Activated CD8-positive, alpha-beta T cell treated with anti-CD3 and anti-CD28 coated beads for 36 hours (primary cell): ENCODE results near the gene SRPX. TPM values are rescaled to one million over a fixed set of nuclear protein-coding genes. Genes with fewer than 3 reads are reported as not detected.
A peak's percentile ranks its signal among the peaks of the same experiment; 100 is the strongest.

Experiments
- ATAC-seq: fragments of 200-7000 bp; cut with Tn5 transposase; one replicate; pipeline ENCODE4 v1.10.0; 2021; ENCODE audit warnings: mild to moderate bottlenecking, moderate library complexity
- CTCF ChIA-PET: fragments of 350-600 bp; sonication (Branson Sonifier 250); formaldehyde crosslinking; loops from one replicate; lab custom pipeline; 2021; ENCODE audit warnings: antibody characterized with exemption; lab: Charles Lee
- POLR2A ChIA-PET: fragments of 350-600 bp; sonication (Branson Sonifier 250); formaldehyde crosslinking; loops from one replicate; lab custom pipeline; 2021; ENCODE audit warnings: antibody characterized with exemption; lab: Charles Lee
- DNase-seq: peaks from one replicate; pipeline ENCODE4 v3.0.0-alpha.2; 2020
- H3K27ac Mint-ChIP-seq: one replicate; pipeline ENCODE4 v1.8.0; 2021; ENCODE audit warnings: mild to moderate bottlenecking, mixed read lengths
- H3K27me3 Mint-ChIP-seq: one replicate; pipeline ENCODE4 v1.8.0; 2021; ENCODE audit warnings: mixed read lengths
- H3K36me3 Mint-ChIP-seq: one replicate; pipeline ENCODE4 v1.8.0; 2021; ENCODE audit warnings: low read depth, mixed read lengths
- H3K4me1 Mint-ChIP-seq: one replicate; pipeline ENCODE4 v1.8.0; 2021; ENCODE audit warnings: low read depth, mixed read lengths
- H3K4me3 Mint-ChIP-seq: one replicate; pipeline ENCODE4 v1.8.0; 2021; ENCODE audit warnings: mild to moderate bottlenecking, moderate library complexity, mixed read lengths
- H3K9me3 Mint-ChIP-seq: one replicate; pipeline ENCODE4 v1.8.0; 2021; ENCODE audit warnings: mixed read lengths
- CTCF ChIP-seq: fragments of 200-600 bp; IDR thresholded peaks from one replicate; pipeline ENCODE4 v1.8.0; 2022; ENCODE audit warnings: antibody characterized with exemption, mild to moderate bottlenecking
- intact Hi-C: fragments of 100-400 bp; cut with micrococcal nuclease; formaldehyde crosslinking; loops from one replicate; pipeline ENCODE4 v1.10.0; 2022
- total RNA-seq, 2 experiments: library from RNA; stranded (reverse); gene quantifications; one replicate each; pipeline ENCODE4 v1.2.3, GENCODE V29; 2021

The SRPX gene
- total RNA-seq, 2 experiments from 2014 or later, result not detected

- intact Hi-C loops, result no loop called here
- ATAC-seq, result no peak
- Mint-ChIP-seq H3K4me3 (no peak overlapping the region), H3K27me3 (peaks cover 7% of the 10 kb centered on the region), H3K27ac (no peak overlapping the region), H3K9me3 (no peaks in the 10 kb centered on the region), H3K4me1 (no peaks in the 10 kb centered on the region), H3K36me3 (no peaks in the 10 kb centered on the region)
- DNase-seq, result no peak
- no peak for TF ChIP-seq CTCF
- ChIA-PET POLR2A (no interaction called here), CTCF (no interaction called here)
Observed at GRCh38 chrX:38189431-38190250, 31.0 kb downstream of the SRPX start.

GRCh38 chrX:38183596-38183995 lies 37.1 kb downstream of the SRPX start:
- Mint-ChIP-seq H3K27me3 (peaks cover 1% of the 10 kb centered on the region), H3K27ac (no peak overlapping the region), H3K4me3 (no peak overlapping the region), H3K36me3 (no peaks in the 10 kb centered on the region), H3K9me3 (no peaks in the 10 kb centered on the region), H3K4me1 (no peaks in the 10 kb centered on the region)
- no peak for TF ChIP-seq CTCF
- intact Hi-C loops, result no loop called here
- ChIA-PET CTCF (interaction anchor here (1.8 kb wide), 1 partner anchor 17 kb away, joined by 4 read pairs; no protein-coding TSS in a partner anchor), POLR2A (no interaction called here)
- ATAC-seq, result no peak
- no peak for DNase-seq

- CTCF ChIA-PET, result interaction anchor here (1.9 kb wide), 1 partner anchor 15 kb away, joined by 6 read pairs; no protein-coding TSS in a partner anchor
- POLR2A ChIA-PET, result no interaction called here
- DNase-seq (no peak), ATAC-seq (no peak)
- intact Hi-C loops, result no loop called here
- no peak overlapping the region for H3K4me3 Mint-ChIP-seq
- no peak for TF ChIP-seq CTCF
- H3K4me1 Mint-ChIP-seq, result no peaks in the 10 kb centered on the region
- H3K27ac Mint-ChIP-seq, result no peak overlapping the region
- no peaks in the 10 kb centered on the region for H3K9me3 Mint-ChIP-seq
- H3K27me3 Mint-ChIP-seq, result peaks cover 3% of the 10 kb centered on the region
- no peaks in the 10 kb centered on the region for H3K36me3 Mint-ChIP-seq
Observed at GRCh38 chrX:38181357-38181756, 39.3 kb downstream of the SRPX start.

GRCh38 chrX:38178396-38178795 lies 42.3 kb downstream of the SRPX start:
- H3K4me3 Mint-ChIP-seq, result no peak overlapping the region
- DNase-seq, result no peak
- no peaks in the 10 kb centered on the region for H3K4me1 Mint-ChIP-seq
- CTCF ChIA-PET, result no interaction called here
- intact Hi-C loops, result no loop called here
- H3K36me3 Mint-ChIP-seq, result no peaks in the 10 kb centered on the region
- ATAC-seq, result no peak
- H3K27ac Mint-ChIP-seq, result no peak overlapping the region
- no peak for TF ChIP-seq CTCF
- no peaks in the 10 kb centered on the region for H3K9me3 Mint-ChIP-seq
- POLR2A ChIA-PET, result no interaction called here
- H3K27me3 Mint-ChIP-seq, result peaks cover 3% of the 10 kb centered on the region

- no peaks in the 10 kb centered on the region for H3K36me3 Mint-ChIP-seq
- POLR2A ChIA-PET, result no interaction called here
- H3K4me3 Mint-ChIP-seq, result no peak overlapping the region
- TF ChIP-seq CTCF, result no peak
- H3K4me1 Mint-ChIP-seq, result no peaks in the 10 kb centered on the region
- peak; percentile 2 for DNase-seq
- H3K9me3 Mint-ChIP-seq, result no peaks in the 10 kb centered on the region
- H3K27me3 Mint-ChIP-seq, result peaks cover 3% of the 10 kb centered on the region
- CTCF ChIA-PET, result interaction anchor here (1.0 kb wide), 1 partner anchor 11 kb away, joined by 3 read pairs; no protein-coding TSS in a partner anchor
- H3K27ac Mint-ChIP-seq, result no peak overlapping the region
- intact Hi-C loops, result no loop called here
- no peak for ATAC-seq
Observed at GRCh38 chrX:38175139-38175538, 45.5 kb downstream of the SRPX start.
